ENCODE measurements around the gene LMBRD2. TPM values are rescaled to one million over a fixed set of nuclear protein-coding genes. Genes with fewer than 3 reads are reported as not detected.

LMBRD2 gene
- total and polyA plus RNA-seq, 2 of the 8 experiments (the other 6 are each of a cell fraction or from before 2014, with no cell fraction given), result 1.1 to 4.1 TPM

DNA sequence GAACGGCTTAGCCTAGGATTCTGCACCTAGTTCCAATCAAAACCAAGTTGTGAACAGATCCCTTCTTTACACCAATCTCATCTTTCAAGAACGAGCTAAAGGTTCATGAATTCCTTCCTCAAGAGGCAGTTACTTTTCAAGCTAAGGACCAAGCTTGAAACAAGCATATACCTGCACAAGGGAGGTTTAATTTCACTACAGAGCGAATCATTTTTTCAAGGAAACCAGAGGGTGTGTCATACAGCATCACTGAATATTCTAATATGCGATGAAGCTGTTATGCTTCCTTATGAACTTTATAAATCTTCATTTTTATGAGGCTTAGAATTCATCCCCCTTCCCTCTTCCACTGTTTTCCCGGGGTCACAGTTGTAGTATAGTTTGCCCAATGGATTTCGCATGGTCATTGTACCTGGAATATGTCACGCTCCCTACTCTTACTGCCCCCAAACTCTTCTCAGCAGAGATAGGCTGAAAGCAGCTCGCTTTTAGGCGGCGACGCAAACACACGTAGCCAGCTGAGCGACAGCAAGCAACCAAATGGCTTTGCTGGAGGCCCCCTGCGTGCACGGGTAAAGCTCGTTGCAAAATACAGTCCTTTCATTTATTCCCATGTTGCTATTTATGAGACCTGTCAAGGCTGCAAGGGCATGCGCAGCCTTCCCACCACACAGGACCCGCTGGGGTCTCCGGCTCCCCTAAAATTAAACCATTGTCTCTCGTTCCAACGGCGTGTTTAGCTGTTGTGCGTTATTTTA is 832 bp downstream of the LMBRD2 start (continued):
- TF ChIP-seq ZNF274 (IDR thresholded peaks at IDR 0.05; ENCODE audit: borderline replicate concordance, extremely low read depth, low read length), result no peak
- TF ChIP-seq, protein P1, sequence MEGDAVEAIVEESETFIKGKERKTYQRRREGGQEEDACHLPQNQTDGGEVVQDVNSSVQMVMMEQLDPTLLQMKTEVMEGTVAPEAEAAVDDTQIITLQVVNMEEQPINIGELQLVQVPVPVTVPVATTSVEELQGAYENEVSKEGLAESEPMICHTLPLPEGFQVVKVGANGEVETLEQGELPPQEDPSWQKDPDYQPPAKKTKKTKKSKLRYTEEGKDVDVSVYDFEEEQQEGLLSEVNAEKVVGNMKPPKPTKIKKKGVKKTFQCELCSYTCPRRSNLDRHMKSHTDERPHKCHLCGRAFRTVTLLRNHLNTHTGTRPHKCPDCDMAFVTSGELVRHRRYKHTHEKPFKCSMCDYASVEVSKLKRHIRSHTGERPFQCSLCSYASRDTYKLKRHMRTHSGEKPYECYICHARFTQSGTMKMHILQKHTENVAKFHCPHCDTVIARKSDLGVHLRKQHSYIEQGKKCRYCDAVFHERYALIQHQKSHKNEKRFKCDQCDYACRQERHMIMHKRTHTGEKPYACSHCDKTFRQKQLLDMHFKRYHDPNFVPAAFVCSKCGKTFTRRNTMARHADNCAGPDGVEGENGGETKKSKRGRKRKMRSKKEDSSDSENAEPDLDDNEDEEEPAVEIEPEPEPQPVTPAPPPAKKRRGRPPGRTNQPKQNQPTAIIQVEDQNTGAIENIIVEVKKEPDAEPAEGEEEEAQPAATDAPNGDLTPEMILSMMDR (IDR thresholded peaks at IDR 0.05; ENCODE audit: control extremely low read depth in 1 of 3, insufficient read depth in 1 of 3, low read depth in 1 of 3, low read length in 3 of 3), result no peak
- TF ChIP-seq, protein P2, sequence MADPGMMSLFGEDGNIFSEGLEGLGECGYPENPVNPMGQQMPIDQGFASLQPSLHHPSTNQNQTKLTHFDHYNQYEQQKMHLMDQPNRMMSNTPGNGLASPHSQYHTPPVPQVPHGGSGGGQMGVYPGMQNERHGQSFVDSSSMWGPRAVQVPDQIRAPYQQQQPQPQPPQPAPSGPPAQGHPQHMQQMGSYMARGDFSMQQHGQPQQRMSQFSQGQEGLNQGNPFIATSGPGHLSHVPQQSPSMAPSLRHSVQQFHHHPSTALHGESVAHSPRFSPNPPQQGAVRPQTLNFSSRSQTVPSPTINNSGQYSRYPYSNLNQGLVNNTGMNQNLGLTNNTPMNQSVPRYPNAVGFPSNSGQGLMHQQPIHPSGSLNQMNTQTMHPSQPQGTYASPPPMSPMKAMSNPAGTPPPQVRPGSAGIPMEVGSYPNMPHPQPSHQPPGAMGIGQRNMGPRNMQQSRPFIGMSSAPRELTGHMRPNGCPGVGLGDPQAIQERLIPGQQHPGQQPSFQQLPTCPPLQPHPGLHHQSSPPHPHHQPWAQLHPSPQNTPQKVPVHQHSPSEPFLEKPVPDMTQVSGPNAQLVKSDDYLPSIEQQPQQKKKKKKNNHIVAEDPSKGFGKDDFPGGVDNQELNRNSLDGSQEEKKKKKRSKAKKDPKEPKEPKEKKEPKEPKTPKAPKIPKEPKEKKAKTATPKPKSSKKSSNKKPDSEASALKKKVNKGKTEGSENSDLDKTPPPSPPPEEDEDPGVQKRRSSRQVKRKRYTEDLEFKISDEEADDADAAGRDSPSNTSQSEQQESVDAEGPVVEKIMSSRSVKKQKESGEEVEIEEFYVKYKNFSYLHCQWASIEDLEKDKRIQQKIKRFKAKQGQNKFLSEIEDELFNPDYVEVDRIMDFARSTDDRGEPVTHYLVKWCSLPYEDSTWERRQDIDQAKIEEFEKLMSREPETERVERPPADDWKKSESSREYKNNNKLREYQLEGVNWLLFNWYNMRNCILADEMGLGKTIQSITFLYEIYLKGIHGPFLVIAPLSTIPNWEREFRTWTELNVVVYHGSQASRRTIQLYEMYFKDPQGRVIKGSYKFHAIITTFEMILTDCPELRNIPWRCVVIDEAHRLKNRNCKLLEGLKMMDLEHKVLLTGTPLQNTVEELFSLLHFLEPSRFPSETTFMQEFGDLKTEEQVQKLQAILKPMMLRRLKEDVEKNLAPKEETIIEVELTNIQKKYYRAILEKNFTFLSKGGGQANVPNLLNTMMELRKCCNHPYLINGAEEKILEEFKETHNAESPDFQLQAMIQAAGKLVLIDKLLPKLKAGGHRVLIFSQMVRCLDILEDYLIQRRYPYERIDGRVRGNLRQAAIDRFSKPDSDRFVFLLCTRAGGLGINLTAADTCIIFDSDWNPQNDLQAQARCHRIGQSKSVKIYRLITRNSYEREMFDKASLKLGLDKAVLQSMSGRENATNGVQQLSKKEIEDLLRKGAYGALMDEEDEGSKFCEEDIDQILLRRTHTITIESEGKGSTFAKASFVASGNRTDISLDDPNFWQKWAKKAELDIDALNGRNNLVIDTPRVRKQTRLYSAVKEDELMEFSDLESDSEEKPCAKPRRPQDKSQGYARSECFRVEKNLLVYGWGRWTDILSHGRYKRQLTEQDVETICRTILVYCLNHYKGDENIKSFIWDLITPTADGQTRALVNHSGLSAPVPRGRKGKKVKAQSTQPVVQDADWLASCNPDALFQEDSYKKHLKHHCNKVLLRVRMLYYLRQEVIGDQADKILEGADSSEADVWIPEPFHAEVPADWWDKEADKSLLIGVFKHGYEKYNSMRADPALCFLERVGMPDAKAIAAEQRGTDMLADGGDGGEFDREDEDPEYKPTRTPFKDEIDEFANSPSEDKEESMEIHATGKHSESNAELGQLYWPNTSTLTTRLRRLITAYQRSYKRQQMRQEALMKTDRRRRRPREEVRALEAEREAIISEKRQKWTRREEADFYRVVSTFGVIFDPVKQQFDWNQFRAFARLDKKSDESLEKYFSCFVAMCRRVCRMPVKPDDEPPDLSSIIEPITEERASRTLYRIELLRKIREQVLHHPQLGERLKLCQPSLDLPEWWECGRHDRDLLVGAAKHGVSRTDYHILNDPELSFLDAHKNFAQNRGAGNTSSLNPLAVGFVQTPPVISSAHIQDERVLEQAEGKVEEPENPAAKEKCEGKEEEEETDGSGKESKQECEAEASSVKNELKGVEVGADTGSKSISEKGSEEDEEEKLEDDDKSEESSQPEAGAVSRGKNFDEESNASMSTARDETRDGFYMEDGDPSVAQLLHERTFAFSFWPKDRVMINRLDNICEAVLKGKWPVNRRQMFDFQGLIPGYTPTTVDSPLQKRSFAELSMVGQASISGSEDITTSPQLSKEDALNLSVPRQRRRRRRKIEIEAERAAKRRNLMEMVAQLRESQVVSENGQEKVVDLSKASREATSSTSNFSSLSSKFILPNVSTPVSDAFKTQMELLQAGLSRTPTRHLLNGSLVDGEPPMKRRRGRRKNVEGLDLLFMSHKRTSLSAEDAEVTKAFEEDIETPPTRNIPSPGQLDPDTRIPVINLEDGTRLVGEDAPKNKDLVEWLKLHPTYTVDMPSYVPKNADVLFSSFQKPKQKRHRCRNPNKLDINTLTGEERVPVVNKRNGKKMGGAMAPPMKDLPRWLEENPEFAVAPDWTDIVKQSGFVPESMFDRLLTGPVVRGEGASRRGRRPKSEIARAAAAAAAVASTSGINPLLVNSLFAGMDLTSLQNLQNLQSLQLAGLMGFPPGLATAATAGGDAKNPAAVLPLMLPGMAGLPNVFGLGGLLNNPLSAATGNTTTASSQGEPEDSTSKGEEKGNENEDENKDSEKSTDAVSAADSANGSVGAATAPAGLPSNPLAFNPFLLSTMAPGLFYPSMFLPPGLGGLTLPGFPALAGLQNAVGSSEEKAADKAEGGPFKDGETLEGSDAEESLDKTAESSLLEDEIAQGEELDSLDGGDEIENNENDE (IDR thresholded peaks at IDR 0.05; ENCODE audit: insufficient replicate concordance, low read length), result no peak
- TF ChIP-seq SIN3A (conservative IDR thresholded peaks at IDR 0.05 in 1 of 2, IDR thresholded peaks at IDR 0.05 in 1 of 2; ENCODE audit: low read depth in 1 of 2, low read length in 2 of 2), result peak; percentile 5 to 81; a peak in 2 of 4 replicates
- peak; percentile 71; the same call in 1 of the 2 replicates for TF ChIP-seq TAF1 (IDR thresholded peaks at IDR 0.05; ENCODE audit: low read depth, low read length)
- TF ChIP-seq GTF2F1 (IDR thresholded peaks at IDR 0.05; ENCODE audit: borderline replicate concordance, low read depth, low read length), result no peak

All from H1 (cell line).